Measurements from ENCODE around the gene SCGB1A1. TPM values are rescaled to one million over a fixed set of nuclear protein-coding genes. Genes with fewer than 3 reads are reported as not detected.
"Not testable (repeated sequence)": the region's sequence is repeated elsewhere in the genome, so short reads cannot be mapped to it uniquely, and the experiment has no call there.

Gene SCGB1A1
- total and polyA plus RNA-seq, 2 donors (not counting 1 experiment from before 2014, with no cell fraction given): not detected

DNA sequence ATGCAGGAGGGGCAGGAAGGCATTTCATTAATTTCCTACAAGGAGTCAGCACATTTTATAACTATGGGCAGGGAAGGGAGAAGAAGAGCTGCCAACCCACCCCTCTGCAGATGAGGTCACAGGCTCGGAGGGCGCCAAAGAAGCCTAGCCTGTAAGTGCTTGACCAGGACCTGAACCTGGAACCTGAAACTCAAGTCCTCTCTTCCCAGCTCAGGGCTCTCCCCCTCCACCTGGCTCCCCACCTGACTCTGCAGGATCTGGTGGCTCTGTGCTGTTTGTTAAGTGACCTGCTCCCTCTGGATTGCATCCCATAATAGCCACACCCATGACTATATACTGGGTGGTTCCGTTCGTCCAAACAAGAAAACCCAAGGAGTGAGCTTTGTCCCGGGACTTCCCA is 27.3 kb downstream of the SCGB1A1 start:
- peaks cover 17% of the 10 kb centered on the region for H3K4me1 ChIP-seq (ENCODE audit: control insufficient read depth, extremely low read depth, insufficient read depth, low read length)
- H3K9ac ChIP-seq (ENCODE audit: insufficient read depth, low read length): no peak overlapping the region
- no peak overlapping the region for H3K27ac ChIP-seq (ENCODE audit: insufficient read depth, low read length)
- no peak overlapping the region for H3K4me2 ChIP-seq (ENCODE audit: extremely low read depth, insufficient read depth, low read length)
- no peaks in the 10 kb centered on the region for H3K9me3 ChIP-seq (ENCODE audit: control insufficient read depth, insufficient read depth, low read depth, low read length)
- H3K79me2 ChIP-seq (ENCODE audit: control insufficient read depth, insufficient read depth, low read length): no peaks in the 10 kb centered on the region
- H2AFZ ChIP-seq (ENCODE audit: low read length): no peak overlapping the region
- H3K4me3 ChIP-seq (replicated peaks in 1 of 4; ENCODE audit: control extremely low read depth in 1 of 4, insufficient read depth in 1 of 4, low read depth in 3 of 4, low read length in 4 of 4): no peak overlapping the region
- H3K36me3 ChIP-seq (ENCODE audit: control insufficient read depth, insufficient read depth, low read length): no peaks in the 10 kb centered on the region
- no peaks in the 10 kb centered on the region for H4K20me1 ChIP-seq (ENCODE audit: control insufficient read depth, extremely low read depth, insufficient read depth, low read length)
- no peaks in the 10 kb centered on the region for H3K27me3 ChIP-seq (ENCODE audit: control insufficient read depth, insufficient read depth, low read length)
- no peak for DNase-seq (ENCODE audit: low read depth in 2 of 2)
- TF ChIP-seq, protein P1, sequence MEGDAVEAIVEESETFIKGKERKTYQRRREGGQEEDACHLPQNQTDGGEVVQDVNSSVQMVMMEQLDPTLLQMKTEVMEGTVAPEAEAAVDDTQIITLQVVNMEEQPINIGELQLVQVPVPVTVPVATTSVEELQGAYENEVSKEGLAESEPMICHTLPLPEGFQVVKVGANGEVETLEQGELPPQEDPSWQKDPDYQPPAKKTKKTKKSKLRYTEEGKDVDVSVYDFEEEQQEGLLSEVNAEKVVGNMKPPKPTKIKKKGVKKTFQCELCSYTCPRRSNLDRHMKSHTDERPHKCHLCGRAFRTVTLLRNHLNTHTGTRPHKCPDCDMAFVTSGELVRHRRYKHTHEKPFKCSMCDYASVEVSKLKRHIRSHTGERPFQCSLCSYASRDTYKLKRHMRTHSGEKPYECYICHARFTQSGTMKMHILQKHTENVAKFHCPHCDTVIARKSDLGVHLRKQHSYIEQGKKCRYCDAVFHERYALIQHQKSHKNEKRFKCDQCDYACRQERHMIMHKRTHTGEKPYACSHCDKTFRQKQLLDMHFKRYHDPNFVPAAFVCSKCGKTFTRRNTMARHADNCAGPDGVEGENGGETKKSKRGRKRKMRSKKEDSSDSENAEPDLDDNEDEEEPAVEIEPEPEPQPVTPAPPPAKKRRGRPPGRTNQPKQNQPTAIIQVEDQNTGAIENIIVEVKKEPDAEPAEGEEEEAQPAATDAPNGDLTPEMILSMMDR (conservative IDR thresholded peaks at IDR 0.05 in 1 of 2, IDR thresholded peaks at IDR 0.05 in 1 of 2; ENCODE audit: low read depth in 1 of 2, low read length in 2 of 2): no peak
- no peak for TF ChIP-seq EZH2 (IDR thresholded peaks at IDR 0.05; ENCODE audit: low read length, missing control alignments)

DNA sequence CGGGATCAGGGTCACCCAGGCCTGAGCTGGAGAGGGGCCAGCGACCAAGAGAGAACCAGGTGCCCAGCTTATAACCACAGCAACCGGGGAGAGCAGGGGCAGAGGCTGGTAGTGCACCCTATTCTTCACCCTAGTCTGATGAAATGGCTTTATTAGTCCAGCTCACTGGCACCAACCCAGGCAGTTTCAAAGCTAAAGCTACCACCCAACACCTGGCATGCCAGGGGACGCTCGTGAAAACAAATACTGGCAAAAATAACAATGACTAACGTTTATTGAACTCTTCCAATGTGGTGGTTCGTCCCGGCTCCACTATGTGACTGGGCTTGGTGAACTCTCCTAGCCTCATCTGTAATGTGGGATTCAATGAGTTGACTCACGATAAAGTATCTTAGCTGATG is 30.6 kb downstream of the SCGB1A1 start:
- no peak overlapping the region for H2AFZ ChIP-seq (ENCODE audit: low read length)
- H3K79me2 ChIP-seq (ENCODE audit: control insufficient read depth, insufficient read depth, low read length): no peaks in the 10 kb centered on the region
- no peak overlapping the region for H3K27ac ChIP-seq (ENCODE audit: insufficient read depth, low read length)
- TF ChIP-seq, protein P1 (conservative IDR thresholded peaks at IDR 0.05 in 1 of 2, IDR thresholded peaks at IDR 0.05 in 1 of 2; ENCODE audit: low read depth in 1 of 2, low read length in 2 of 2): no peak
- no peak for TF ChIP-seq EZH2 (IDR thresholded peaks at IDR 0.05; ENCODE audit: low read length, missing control alignments)
- DNase-seq (ENCODE audit: low read depth in 2 of 2): no peak
- H3K4me1 ChIP-seq (ENCODE audit: control insufficient read depth, extremely low read depth, insufficient read depth, low read length): peaks cover 8% of the 10 kb centered on the region
- no peaks in the 10 kb centered on the region for H3K9me3 ChIP-seq (ENCODE audit: control insufficient read depth, insufficient read depth, low read depth, low read length)
- H3K4me3 ChIP-seq (replicated peaks in 1 of 4; ENCODE audit: control extremely low read depth in 1 of 4, insufficient read depth in 1 of 4, low read depth in 3 of 4, low read length in 4 of 4): no peak overlapping the region
- H3K36me3 ChIP-seq (ENCODE audit: control insufficient read depth, insufficient read depth, low read length): no peaks in the 10 kb centered on the region
- H3K4me2 ChIP-seq (ENCODE audit: extremely low read depth, insufficient read depth, low read length): no peak overlapping the region
- no peak overlapping the region for H3K9ac ChIP-seq (ENCODE audit: insufficient read depth, low read length)
- H3K27me3 ChIP-seq (ENCODE audit: control insufficient read depth, insufficient read depth, low read length): no peaks in the 10 kb centered on the region
- no peaks in the 10 kb centered on the region for H4K20me1 ChIP-seq (ENCODE audit: control insufficient read depth, extremely low read depth, insufficient read depth, low read length)

DNA sequence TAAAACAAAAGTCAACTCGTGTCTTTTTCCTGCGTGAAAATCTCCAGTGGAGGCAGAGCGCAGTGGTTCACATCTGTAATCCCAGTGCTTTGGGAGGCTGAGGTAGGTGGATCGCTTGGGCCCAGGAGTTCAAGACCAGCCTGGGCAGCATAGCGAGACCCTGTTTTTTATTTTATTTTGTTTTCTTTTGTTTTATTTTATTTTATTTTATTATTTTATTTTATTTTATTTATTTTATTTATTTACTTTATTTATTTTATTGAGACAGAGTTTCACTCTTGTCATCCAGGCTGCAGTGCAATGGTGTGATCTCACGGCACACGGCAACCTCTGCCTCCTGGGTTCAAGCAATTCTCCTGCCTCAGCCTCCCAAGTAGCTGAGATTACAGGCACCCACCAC is 31.1 kb downstream of the SCGB1A1 start:
- not testable (repeated sequence) for H2AFZ ChIP-seq (ENCODE audit: low read length); H3K36me3 ChIP-seq (ENCODE audit: control insufficient read depth, insufficient read depth, low read length); H3K27me3 ChIP-seq (ENCODE audit: control insufficient read depth, insufficient read depth, low read length); H3K9ac ChIP-seq (ENCODE audit: insufficient read depth, low read length); H3K4me2 ChIP-seq (ENCODE audit: extremely low read depth, insufficient read depth, low read length); DNase-seq (ENCODE audit: low read depth in 2 of 2); H4K20me1 ChIP-seq (ENCODE audit: control insufficient read depth, extremely low read depth, insufficient read depth, low read length); H3K79me2 ChIP-seq (ENCODE audit: control insufficient read depth, insufficient read depth, low read length); H3K4me1 ChIP-seq (ENCODE audit: control insufficient read depth, extremely low read depth, insufficient read depth, low read length); H3K4me3 ChIP-seq (replicated peaks in 1 of 4; ENCODE audit: control extremely low read depth in 1 of 4, insufficient read depth in 1 of 4, low read depth in 3 of 4, low read length in 4 of 4); H3K9me3 ChIP-seq (ENCODE audit: control insufficient read depth, insufficient read depth, low read depth, low read length); H3K27ac ChIP-seq (ENCODE audit: insufficient read depth, low read length)
